ENCODE measurements around the gene QSOX2.

Gene QSOX2

DNA sequence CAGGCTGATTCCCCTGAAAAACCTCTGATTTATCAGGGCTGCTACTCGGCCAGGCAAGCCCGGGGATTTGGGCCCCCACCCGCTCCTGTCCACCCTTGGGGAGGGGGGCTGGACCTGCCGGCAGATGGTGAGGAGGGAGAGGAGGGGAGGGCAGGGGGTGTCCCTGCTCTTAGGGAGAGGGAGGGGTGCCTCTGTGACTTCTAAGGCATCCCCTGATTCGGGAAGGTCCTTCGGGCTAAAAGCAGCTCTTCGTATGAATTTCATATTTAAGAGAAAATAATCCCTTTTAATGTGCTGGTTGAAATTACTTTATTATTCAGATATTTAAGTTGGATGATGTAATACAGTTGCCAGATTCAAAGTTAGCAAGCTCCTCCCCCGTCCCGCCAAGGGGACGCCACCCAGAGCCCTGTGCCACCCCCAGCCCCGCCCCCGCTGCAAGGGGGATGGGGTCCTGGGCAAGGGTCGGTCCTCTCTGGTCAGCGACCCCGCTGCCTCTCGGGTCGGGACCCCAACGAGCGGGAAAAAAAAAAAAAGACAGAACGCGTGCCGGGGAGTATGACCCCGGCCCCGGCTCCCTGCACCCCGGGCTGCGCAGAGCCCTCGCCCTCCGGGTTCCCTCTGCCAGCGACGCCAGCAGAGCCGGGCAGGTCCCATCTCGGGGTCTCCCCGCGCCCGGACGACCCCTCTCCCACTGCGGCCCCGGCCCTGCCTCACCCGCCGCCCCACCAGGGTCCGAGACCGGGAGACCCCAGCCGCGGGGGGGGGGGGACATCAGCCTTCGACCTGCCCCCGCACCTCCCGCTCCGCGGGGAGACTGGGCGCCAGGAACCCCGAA, 53.1 kb downstream of the QSOX2 start:
- TF ChIP-seq, protein P1, sequence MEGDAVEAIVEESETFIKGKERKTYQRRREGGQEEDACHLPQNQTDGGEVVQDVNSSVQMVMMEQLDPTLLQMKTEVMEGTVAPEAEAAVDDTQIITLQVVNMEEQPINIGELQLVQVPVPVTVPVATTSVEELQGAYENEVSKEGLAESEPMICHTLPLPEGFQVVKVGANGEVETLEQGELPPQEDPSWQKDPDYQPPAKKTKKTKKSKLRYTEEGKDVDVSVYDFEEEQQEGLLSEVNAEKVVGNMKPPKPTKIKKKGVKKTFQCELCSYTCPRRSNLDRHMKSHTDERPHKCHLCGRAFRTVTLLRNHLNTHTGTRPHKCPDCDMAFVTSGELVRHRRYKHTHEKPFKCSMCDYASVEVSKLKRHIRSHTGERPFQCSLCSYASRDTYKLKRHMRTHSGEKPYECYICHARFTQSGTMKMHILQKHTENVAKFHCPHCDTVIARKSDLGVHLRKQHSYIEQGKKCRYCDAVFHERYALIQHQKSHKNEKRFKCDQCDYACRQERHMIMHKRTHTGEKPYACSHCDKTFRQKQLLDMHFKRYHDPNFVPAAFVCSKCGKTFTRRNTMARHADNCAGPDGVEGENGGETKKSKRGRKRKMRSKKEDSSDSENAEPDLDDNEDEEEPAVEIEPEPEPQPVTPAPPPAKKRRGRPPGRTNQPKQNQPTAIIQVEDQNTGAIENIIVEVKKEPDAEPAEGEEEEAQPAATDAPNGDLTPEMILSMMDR (conservative IDR thresholded peaks at IDR 0.05; ENCODE audit: low read depth, low read length): no peak
- Histone ChIP-seq H3K4me3 (IDR thresholded peaks at IDR 0.05; ENCODE audit: insufficient read depth, low read depth, low read length) (no peak overlapping the region), H3K4me2 (peak overlapping the region; percentile 33; the same call in 1 of the 2 replicates), H4K20me1 (ENCODE audit: insufficient read depth) (no peaks in the 10 kb centered on the region), H3K9ac (no peak overlapping the region), H3K27me3 (ENCODE audit: insufficient read depth, low read depth) (peaks cover 87% of the 10 kb centered on the region), H2AFZ (ENCODE audit: low read depth) (no peak overlapping the region), H3K4me1 (ENCODE audit: low read depth, poor library complexity, severe bottlenecking) (peaks cover 35% of the 10 kb centered on the region), H3K36me3 (ENCODE audit: insufficient read depth) (no peaks in the 10 kb centered on the region), H3K27ac (no peak overlapping the region), H3K79me2 (ENCODE audit: insufficient read depth, low read depth) (no peaks in the 10 kb centered on the region)

DNA sequence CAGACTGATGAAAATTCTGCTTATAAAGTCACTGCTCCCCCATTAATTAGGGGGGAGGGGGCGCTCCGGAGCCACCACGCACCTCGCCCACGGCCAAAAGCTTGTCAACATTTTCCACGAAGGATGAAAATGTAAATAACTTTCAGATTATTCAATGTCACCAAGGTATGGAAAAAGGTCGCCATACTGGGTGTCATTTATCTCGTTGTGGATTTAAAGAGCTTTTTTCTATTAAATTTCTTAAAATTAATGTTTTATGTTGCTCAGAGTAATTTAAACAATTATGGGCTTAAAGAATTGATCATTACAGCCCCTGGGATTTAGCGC, 53.7 kb downstream of the QSOX2 start:
- no peaks in the 10 kb centered on the region for H3K79me2 ChIP-seq (ENCODE audit: insufficient read depth, low read depth)
- H3K9ac ChIP-seq: no peak overlapping the region
- no peak overlapping the region for H3K4me3 ChIP-seq (IDR thresholded peaks at IDR 0.05; ENCODE audit: insufficient read depth, low read depth, low read length)
- TF ChIP-seq, protein P1 (conservative IDR thresholded peaks at IDR 0.05; ENCODE audit: low read depth, low read length): no peak
- H2AFZ ChIP-seq (ENCODE audit: low read depth): no peak overlapping the region
- no peaks in the 10 kb centered on the region for H3K36me3 ChIP-seq (ENCODE audit: insufficient read depth)
- peaks cover 88% of the 10 kb centered on the region for H3K27me3 ChIP-seq (ENCODE audit: insufficient read depth, low read depth)
- peak overlapping the region; percentile 33; the same call in 1 of the 2 replicates for H3K4me2 ChIP-seq
- no peak overlapping the region for H3K27ac ChIP-seq
- H3K4me1 ChIP-seq (ENCODE audit: low read depth, poor library complexity, severe bottlenecking): peaks cover 31% of the 10 kb centered on the region
- no peaks in the 10 kb centered on the region for H4K20me1 ChIP-seq (ENCODE audit: insufficient read depth)

DNA sequence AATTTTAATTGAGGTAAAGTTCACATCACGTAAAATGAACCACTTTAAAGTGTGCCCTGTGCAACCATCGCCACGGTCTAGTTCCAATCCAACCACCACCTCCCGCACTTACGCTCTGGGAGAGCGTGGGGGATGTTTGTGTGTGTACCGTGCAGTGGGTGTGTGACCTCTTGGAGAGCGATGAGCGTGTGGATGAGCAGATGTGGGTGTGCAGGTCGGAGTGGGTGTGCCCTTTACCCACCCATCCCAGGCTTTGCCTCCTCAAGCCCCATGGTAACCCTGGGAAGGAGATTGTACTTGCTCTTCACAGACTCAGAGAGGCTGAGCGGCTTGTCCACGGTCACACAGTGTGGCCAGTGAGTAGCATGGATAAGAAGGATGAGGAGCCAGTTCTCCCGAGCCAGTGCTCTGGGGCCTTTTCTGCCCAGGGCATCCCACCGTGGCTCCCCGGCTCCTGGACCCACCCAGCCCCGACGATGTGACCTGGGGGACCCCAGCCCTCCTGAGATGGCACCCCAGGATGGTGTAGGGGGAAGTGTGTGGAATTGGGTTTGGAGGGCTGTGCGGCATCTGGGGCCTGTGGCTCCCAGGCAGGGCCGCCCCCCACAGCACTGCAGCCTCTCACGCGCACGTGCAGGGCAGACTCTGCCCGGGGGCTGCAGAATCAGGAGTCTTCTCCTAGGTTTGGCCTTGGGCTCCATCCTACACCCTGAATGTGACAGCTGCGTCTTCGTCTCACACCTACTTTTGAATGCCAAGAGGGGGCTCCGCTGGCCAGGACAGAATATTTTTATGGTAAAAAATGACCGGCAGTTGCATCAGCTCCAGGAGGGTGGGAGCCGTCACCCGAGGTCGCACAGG, 54.3 kb downstream of the QSOX2 start:
- no peak overlapping the region for H3K27ac ChIP-seq
- H3K4me3 ChIP-seq (IDR thresholded peaks at IDR 0.05; ENCODE audit: insufficient read depth, low read depth, low read length): no peak overlapping the region
- no peaks in the 10 kb centered on the region for H3K36me3 ChIP-seq (ENCODE audit: insufficient read depth)
- TF ChIP-seq, protein P1 (conservative IDR thresholded peaks at IDR 0.05; ENCODE audit: low read depth, low read length): no peak
- peak overlapping the region; percentile 33; the same call in 1 of the 2 replicates for H3K4me2 ChIP-seq
- peaks cover 25% of the 10 kb centered on the region for H3K4me1 ChIP-seq (ENCODE audit: low read depth, poor library complexity, severe bottlenecking)
- H3K9ac ChIP-seq: no peak overlapping the region
- H4K20me1 ChIP-seq (ENCODE audit: insufficient read depth): no peaks in the 10 kb centered on the region
- no peak overlapping the region for H2AFZ ChIP-seq (ENCODE audit: low read depth)
- H3K27me3 ChIP-seq (ENCODE audit: insufficient read depth, low read depth): peaks cover 88% of the 10 kb centered on the region
- no peaks in the 10 kb centered on the region for H3K79me2 ChIP-seq (ENCODE audit: insufficient read depth, low read depth)

DNA sequence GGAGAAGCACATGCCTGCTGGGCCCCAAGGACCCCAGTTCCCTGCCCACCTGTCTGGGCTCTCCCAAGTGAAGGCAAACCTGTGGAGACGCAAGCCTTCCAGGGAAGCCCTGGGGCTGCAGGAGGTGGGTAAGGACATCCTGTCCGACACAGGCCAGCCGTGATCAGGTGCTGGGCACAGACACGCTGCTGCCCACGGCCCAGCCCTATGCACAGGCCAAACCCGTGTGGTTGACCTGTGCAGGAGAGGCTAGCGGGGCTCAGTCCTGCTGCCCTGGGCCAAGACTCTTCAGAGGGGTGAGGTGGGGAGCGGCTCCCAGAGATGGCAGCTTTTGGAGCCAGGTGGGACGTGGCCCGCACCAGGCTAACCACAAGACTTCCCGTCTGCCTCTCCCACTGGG, 55.0 kb downstream of the QSOX2 start:
- H3K27ac ChIP-seq: no peak overlapping the region
- H3K36me3 ChIP-seq (ENCODE audit: insufficient read depth): no peaks in the 10 kb centered on the region
- no peaks in the 10 kb centered on the region for H3K79me2 ChIP-seq (ENCODE audit: insufficient read depth, low read depth)
- H3K4me2 ChIP-seq: no peak overlapping the region
- no peaks in the 10 kb centered on the region for H4K20me1 ChIP-seq (ENCODE audit: insufficient read depth)
- TF ChIP-seq, protein P1 (conservative IDR thresholded peaks at IDR 0.05; ENCODE audit: low read depth, low read length): no peak
- no peak overlapping the region for H3K9ac ChIP-seq
- H2AFZ ChIP-seq (ENCODE audit: low read depth): no peak overlapping the region
- H3K27me3 ChIP-seq (ENCODE audit: insufficient read depth, low read depth): peaks cover 83% of the 10 kb centered on the region
- H3K4me3 ChIP-seq (IDR thresholded peaks at IDR 0.05; ENCODE audit: insufficient read depth, low read depth, low read length): no peak overlapping the region
- H3K4me1 ChIP-seq (ENCODE audit: low read depth, poor library complexity, severe bottlenecking): peaks cover 22% of the 10 kb centered on the region
